Amniotic stem cell (primary cell): ENCODE data around the gene SESN2.

Experiments used
- DNase-seq: peaks from one replicate; lab custom pipeline; 2025; lab: John Stamatoyannopoulos, UW

The SESN2 gene

DNA sequence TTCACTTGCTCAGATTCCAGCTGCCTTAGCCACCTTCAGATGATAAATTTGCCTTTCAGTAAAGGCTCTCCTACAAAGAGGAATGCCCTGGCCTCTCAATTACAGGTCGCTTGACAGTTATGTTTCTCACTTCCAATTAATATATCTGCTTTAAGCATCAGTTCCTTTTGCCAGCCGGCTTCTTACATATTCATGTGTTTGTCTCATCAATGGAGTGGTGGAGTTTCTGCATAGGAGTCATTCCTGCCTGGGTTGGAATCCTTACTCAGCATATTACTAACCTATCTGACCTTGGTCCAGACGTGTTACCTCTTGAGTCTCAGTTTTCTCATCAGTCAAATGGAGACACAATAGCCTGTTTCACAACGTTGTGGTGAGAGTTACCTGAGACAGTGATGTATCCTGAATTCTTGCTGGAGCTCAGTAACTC lies 9.4 kb upstream of the SESN2 start:
- no peak for DNase-seq

DNA sequence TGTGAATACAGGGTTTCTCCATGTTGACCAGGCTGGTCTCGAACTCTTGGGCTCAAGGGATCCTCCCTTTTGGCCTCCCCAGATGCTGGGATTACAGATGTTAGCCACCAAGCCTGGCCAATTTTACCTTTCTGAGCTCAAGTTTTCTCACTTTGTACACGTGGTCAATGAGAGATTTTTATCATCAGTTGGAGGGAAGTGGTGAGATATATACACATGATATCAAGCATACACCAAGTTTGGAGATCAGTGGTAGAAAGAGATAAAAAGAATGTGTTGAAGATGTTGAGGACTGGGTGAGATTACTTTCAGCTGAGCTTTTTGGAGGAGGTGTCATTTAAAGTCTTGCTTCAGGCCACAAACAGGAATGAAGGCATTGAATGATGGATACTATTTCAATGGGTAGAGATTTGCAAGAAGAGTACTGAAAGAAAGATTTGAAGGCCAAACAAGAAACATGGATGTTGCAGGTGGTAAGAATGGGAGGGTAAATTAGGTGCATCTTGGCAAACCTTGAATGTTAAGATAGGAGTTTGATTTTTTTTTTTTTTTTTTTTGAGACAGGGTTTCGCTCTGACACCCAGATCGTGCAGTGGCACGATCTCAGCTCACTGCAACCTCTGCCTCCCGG lies 3.0 kb upstream of the SESN2 start:
- no peak for DNase-seq

DNA sequence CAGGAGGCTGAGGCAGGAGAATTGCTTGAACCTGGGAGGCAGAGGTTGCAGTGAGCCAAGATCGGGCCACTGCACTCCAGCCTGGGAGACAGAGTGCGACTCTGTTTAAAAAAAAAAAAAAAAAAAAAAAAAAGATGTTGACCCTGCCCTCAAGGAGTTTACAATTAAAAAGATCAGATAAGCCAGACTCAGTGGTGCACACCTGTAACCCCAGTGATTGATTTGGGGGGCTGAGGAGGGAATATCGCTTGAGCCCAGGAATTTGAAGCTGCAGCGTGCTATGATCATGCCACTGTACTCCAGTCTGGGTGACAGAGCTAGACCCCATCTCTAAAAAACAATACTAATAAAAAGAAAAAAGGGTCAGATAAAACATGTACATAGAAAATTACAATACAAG lies 1.6 kb upstream of the SESN2 start:
- no peak for DNase-seq

DNA sequence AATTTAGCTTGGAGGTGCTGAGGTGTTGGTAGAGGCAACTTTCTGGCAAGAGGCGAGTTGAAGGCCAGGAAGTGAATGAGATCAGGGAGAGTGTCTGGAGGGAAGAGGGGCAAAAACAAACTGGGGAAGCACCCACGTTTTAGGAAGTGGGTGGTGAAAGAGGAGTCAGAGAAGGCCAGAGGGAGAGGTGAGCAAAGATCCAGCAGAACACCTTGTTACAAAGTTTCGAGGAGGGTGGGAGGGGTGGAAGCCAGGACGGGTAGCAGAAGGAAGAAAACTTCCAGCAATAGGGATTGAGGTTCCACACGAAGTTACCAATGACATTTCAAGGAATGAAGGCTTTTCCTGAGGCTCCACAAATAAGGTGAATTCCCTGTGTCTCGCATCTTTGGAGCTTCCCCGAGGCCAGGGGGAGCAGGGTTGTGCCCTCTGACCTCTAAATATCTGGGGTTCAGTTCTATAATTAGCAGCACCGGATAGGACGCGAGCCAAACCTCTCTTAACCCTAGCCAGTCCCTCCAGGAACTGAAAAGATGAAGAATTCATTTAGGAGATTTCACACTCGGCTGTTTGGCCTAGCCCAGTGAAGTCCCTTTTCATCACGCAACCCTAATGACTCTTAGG lies 578 bp upstream of the SESN2 start:
- no peak for DNase-seq

DNA sequence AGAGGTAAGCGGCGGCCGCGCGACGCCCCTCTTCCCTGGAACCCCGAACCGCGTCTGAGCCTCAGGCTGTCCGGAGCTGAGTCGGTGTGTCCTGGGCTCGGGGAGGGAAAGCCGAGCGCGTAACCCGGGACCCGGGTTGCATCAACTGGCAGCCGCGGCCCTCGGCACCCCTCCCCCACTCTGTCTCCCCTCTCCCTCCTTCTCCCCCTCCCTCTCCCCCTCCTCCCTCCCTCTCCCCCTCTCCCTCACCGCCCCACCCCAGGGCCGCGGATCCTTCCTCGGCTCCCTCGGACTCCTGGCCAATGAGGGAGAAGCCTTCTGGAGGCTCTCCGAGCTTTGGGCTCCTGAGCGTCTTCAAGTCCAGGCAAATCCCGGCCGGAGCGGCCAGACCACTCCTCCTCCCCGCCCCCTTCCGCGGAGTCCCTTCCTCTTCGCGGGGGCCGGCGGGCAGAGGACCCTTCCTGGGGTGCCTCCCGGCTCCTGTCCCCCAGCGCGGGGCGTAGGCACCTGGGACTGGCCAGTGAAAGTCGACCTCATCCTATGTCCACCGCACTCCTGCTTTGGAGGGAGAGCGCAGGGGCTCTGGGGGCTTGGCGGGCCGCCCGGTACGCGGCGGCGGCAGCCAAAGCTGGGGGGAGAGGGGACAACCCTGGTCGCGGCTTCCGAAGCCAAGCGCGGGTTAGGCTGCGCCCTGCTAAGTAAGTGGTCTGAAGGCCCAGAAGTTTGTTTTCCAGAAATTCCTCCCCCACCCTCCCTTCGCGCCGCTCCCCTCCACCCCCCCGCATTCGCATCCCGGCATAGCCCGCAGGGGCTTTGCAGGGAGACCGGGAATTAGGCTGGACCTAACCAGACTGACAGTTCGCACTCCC lies 850 bp downstream of the SESN2 start:
- DNase-seq, result peak; percentile 63

DNA sequence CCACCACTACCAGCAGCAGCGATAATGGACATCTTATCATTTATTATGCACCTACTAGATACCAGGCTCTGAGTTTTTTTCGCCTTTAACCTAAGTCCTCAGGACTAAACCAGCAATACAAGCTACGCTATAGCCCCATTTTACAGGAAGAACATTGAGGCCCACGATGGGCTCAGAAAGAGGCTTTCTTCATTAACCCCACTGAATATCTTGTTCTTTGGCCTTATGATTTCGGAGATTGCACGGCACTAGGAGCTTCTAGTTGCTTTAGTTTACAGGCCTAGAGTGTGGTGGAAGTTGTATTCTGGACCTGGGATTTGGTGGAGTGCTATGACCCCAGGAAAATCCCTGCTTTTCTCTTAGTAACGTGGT lies 1.5 kb downstream of the SESN2 start:
- no peak for DNase-seq

DNA sequence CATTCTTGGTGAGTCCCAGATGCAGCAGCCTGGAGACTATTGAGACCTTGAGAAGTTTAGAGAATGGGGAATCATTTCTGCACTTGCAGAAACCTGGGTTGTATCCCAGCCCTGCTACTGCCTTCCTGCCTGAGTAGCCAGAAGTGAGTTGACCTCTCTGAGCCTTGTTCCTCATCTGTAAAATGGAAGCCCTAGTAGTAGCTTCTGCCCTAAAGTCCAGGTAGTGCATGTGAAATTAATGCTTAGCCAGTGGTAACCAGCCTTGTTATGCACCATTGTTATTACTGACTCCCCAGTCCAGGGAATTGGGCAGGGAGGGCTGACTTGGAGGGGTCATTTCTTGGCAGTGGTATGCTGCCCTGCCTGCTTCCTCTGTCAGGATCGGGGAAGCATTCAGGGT lies 5.6 kb downstream of the SESN2 start:
- DNase-seq, result no peak

DNA sequence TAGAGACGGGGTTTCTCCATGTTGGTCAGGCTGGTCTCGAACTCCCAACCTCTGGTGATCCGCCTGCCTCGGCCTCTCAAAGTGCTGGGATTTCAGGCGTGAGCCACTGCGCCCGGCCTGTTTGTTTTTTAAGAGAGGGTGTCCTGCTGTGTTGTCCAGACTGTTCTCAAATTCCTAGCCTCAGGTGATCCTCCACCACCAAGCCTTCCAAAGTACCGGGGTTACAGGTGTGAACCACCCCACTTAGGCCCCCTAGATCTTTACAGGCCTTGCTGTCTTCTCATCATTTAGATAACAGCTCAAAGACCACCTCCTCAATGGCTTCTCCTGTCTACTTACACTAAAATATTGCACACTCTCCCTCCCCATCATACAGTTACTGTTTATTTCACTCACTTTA lies 6.3 kb downstream of the SESN2 start:
- DNase-seq, result no peak

DNA sequence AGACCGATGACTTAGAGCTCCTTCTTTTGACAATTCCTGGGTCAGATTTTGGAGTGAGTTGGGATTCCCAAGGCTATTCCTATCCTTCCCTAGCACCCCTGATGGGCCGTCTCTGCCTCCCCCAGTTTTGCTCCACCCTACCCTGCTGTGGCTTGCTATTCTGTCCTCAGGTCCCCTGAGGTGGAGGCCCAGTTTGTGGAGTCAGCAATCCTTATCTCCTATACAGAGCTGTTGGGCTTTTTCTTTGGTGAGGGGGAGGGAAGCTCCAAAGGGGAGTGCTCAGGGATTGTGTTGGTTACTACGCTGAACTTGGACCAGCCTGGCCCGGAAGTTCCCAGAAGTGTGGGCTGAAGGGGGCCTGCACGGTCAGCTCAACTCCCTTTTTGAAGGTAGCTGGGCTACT lies 7.6 kb downstream of the SESN2 start:
- no peak for DNase-seq

DNA sequence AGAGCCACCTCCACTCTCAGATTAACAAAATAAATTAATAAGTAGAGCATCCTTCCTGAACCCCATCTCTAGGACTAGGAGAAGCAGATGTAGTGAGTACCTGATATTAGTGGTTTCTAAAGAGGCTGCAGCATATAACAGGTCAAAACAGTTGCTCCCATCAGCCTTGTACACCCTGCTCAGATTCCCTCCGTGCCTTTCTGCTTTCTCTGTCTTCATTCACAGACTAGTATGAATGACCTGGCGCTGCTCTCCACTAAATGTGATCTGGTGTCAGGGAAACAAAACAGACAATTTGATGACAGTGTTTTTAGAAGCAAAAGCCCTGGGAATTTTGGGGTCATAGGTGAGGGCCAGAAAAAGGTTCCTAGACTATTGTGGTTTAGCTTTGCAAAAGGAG lies 8.3 kb downstream of the SESN2 start:
- no peak for DNase-seq

DNA sequence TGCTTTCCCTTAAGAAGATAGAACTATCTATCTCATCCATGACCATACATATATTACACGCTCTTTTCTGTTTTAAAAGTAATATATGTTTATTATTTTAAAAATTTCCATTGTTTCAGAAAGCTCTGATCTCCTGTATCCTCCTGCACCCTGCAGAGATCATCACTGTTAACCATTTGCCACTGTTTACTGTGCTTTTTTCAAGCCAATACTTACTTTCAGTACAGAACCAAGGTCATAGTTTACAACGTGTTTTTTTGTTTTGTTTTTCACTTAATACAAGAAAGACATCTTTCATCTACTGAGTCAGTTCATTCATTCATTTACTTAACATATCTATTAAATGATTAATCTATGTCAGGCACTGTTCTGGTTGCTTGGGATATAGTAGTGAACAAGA lies 10.2 kb downstream of the SESN2 start:
- DNase-seq, result no peak

DNA sequence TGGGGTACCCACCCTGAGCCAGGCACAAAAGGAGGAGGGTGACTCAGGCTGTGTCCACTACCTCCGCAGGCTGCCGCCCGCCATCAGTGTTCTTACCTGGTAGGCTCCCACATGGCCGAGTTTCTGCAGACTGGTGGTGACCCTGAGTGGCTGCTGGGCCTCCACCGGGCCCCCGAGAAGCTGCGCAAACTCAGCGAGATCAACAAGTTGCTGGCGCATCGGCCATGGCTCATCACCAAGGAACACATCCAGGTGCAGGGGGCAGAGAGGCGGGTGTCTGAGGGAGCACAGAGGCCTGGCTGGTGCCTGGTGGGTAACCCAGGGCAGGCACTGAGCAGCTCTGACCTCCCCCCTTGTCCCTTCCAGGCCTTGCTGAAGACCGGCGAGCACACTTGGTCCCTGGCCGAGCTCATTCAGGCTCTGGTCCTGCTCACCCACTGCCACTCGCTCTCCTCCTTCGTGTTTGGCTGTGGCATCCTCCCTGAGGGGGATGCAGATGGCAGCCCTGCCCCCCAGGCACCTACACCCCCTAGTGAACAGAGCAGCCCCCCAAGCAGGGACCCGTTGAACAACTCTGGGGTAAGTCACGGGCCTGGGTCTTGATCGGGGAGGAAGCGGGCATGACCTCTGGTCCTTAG lies 13.0 kb downstream of the SESN2 start:
- no peak for DNase-seq

DNA sequence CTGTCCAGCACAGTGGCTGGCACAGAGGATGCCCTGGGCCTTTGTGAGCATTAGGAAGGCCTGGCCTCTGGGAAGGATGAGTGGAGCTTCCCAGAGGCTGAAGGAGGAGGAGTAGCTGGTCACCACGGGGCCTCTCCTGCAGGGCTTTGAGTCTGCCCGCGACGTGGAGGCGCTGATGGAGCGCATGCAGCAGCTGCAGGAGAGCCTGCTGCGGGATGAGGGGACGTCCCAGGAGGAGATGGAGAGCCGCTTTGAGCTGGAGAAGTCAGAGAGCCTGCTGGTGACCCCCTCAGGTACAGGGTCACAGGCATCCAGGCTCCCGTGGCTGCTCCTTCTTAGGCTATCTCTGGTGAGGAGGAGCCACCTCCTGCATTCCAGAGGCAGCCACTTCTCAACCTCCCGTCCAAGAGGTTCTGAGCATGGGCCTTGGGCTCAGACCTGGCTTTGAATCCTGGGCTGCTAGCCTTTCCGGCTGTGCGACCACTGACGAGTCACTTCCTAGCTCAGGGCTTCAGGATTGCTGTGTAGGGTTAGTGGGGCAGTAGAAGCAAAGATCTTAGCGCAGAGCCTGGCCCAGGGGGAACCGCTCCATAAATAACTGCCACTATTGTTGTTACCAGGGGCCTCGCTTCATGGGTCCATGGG lies 14.0 kb downstream of the SESN2 start:
- no peak for DNase-seq

DNA sequence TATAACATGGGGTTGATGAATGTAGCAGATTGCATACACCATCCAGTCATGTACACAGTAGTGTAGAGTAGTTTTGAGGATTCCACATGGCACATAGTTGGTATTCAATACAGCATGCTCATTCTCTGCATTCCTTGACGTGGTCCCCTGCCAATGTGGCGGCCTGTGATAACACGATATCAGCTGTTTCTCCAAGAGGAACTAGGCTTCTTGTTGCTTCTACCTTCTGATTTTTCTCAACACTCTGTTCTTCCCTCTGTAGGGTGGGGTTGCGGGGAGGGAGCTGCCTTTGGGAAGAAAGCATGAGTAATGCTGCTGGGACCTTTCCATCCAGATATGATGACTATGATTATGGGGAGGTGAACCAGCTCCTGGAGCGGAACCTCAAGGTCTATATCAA lies 19.4 kb downstream of the SESN2 start:
- DNase-seq, result no peak

DNA sequence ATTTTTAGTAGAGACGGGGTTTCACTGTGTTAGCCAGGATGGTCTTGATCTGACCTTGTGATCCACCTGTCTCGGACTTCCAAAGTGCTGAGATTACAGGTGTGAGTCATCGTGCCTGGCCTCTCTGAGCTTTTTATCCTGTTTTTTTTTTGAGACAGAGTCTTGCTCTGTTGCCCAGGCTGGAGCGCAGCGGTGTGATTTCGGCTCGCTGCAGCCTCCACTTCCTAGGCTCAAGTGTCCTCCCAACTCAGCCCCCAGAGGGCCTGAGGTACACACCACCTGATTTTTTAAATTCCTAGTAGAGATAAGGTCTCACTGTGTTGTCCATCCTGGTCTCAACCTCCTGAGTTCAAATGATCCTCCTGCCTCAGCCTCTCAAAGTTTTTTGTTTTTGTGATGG lies 20.4 kb downstream of the SESN2 start:
- DNase-seq, result no peak

DNA sequence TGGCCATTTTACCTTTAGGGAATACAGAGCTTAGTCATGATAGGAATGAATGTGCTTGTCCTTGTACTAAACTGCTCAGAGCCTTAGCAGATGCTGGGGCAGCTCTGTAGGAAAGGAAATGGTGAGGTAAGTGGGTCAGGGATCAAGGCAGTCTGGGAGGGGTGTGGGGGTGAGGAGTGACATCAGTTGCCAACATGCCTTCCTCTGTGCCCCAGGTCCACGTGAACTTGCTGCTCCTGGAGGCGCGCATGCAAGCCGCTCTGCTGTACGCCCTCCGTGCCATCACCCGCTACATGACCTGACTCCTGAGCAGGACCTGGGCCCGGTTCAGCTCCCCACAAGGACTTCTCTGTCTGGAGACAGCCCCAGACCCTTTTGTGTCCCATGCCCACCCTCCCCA lies 21.2 kb downstream of the SESN2 start:
- no peak for DNase-seq

DNA sequence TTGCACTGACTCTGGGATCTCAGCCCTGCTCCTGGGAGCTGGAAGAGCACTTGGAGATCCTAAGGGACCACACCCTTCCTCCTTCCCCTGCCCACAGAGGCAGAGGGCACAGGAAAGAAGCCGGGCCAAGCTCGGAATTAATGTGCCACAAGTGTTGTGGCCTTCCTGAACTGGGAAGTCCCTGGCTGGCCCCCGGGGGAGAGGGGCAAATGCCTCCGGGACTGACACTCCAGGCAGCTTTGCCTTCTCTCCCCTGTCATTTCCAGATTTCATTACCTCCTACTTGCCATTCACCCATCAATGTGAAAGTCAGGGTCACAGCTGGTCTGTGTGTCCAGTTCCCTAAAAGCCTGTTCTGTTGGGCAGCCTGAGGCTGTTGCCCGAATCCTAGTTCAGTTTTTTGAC lies 21.7 kb downstream of the SESN2 start:
- no peak for DNase-seq

DNA sequence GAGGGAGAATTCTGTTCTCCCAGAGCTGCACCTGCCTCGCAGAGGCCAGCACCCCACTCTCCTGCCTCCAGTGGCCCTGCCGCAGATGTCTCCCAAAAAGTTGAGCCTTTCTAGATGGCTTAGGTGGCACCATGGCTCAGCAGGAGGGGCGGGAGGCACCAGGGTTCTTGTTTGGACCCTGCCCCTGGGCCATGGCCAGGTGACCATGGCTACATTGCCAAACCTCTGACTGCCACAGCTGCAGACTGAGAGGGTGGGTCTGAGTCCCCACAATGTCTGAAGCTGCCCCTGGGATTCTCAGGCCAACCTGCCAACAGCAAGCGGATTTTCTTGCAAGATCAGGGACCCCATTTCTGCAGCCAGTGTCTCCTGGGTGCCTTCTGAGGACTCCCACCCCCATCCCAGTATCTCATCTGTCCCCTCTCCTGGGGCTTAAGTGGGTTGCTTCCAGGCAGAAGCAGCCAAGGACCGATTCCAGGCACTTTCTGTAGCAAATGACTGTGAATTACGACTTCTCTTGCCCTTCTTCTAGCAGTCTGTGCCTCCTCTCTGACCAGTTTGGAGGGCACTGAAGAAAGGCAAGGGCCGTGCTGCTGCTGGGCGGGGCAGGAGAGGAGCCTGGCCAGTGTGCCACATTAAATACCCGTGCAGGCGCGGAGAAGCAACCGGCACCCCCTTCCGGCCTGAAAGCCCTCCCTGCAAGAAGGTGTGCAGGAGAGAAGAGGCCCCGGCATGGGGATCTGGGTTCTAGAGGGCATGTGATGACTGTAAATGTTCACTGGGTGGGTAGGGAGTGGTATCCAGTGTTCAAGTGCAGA lies 22.5 kb downstream of the SESN2 start:
- no peak for DNase-seq

DNA sequence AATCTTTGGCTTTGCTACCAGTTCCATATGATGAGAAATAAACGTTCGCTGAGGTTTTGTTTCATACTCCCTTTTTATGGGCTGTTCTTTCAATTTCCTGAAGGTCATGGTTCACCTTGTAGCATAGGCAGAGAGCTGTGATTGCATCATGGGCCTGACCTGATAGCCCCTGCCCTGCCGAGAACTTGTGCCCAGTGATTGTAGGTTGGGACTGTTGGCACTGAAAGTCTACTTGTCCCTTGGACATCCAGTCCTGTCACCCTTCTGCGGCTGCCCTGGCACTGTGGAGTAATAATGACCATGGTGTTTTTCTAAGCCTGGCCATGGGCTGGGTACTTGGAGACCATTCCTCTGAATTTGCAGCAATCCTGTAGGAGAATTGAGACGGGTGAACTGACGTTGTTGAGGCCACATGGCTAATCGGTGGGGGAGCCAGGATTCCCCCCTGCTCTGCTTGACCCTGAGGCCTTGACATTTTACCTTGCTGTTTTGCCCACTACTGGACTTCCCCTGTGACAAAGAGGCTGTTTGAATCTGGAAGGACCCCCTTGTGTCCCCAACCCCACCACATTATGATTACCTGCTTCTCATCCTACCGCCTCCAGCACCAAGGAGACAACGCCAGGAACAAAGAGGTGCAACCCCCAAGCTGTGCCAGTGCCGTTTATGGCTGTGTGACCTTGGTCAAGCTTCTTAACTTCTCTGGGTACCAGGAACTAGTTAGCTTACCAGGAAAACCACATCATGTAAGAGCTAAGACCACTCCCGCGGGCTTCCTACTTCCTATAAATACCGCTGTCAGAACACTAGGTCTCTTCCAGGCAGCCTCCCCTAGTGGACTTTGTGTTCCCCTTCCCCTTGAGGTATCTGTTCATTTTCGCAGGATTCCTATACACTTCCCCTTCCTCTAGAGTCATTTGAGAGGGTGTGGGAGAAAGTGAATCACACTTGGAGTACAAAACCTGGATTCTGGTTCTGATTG lies 23.4 kb downstream of the SESN2 start:
- DNase-seq, result no peak

DNA sequence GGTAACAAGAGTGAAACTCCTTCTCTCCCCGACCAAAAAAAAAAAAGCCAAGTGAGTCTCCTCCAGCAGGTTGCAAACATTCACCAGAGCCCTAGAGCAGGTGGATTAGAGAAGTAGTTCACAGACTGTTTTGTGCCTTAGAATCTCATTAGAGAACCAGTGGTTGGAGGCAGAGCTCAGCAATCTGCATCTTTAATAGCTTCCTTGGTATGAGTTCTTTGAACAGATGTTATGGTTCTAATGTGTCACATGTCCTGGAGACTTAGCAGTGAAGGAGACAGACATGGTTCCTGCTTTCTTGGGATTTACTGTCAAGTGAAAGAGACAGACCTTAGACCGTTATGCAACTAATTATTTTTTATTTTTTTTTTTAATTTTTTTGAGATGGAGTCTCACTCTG lies 26.8 kb downstream of the SESN2 start:
- DNase-seq, result no peak
